ENCODE measurements around the gene AMIGO1.

AMIGO1 gene

DNA sequence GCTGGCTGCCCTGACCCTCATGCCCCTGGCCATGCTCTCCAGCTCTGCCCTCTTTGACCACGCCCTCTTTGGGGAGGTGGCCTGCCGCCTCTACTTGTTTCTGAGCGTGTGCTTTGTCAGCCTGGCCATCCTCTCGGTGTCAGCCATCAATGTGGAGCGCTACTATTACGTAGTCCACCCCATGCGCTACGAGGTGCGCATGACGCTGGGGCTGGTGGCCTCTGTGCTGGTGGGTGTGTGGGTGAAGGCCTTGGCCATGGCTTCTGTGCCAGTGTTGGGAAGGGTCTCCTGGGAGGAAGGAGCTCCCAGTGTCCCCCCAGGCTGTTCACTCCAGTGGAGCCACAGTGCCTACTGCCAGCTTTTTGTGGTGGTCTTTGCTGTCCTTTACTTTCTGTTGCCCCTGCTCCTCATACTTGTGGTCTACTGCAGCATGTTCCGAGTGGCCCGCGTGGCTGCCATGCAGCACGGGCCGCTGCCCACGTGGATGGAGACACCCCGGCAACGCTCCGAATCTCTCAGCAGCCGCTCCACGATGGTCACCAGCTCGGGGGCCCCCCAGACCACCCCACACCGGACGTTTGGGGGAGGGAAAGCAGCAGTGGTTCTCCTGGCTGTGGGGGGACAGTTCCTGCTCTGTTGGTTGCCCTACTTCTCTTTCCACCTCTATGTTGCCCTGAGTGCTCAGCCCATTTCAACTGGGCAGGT, 33.9 kb upstream of the AMIGO1 start:
- FAIRE-seq (no peak), DNase-seq (ENCODE audit: insufficient read length, low spot score) (no peak)
- TF ChIP-seq POU2F2 (IDR thresholded peaks at IDR 0.05; ENCODE audit: low read depth, low read length) (no peak), POLR2AphosphoS5 (IDR thresholded peaks at IDR 0.05; ENCODE audit: low read depth, low read length) (no peak), POLR2A (IDR thresholded peaks at IDR 0.05; ENCODE audit: low read depth, low read length) (no peak), SPI1 (IDR thresholded peaks at IDR 0.05; ENCODE audit: low read depth, low read length) (no peak), TAF1 (IDR thresholded peaks at IDR 0.05; ENCODE audit: low read depth, low read length) (no peak), PAX5 (IDR thresholded peaks at IDR 0.05; ENCODE audit: insufficient read depth, low read length, severe bottlenecking) (no peak)

- DNase-seq (ENCODE audit: insufficient read length, low spot score) (no peak), FAIRE-seq (no peak)
Measured at GRCh38 chr1:109542657-109543056, 33.1 kb upstream of the AMIGO1 start.

GRCh38 chr1:109541102-109541501, 31.6 kb upstream of the AMIGO1 start:
- DNase-seq (ENCODE audit: insufficient read length, low spot score) (no peak), FAIRE-seq (no peak)
- TF ChIP-seq POLR2AphosphoS5 (IDR thresholded peaks at IDR 0.05; ENCODE audit: low read depth, low read length) (no peak), POU2F2 (IDR thresholded peaks at IDR 0.05; ENCODE audit: low read depth, low read length) (no peak), TAF1 (IDR thresholded peaks at IDR 0.05; ENCODE audit: low read depth, low read length) (no peak), PAX5 (IDR thresholded peaks at IDR 0.05; ENCODE audit: insufficient read depth, low read length, severe bottlenecking) (no peak), SPI1 (IDR thresholded peaks at IDR 0.05; ENCODE audit: low read depth, low read length) (no peak), POLR2A (IDR thresholded peaks at IDR 0.05; ENCODE audit: low read depth, low read length) (no peak)

More at GRCh38 chr1:109542657-109543056, 33.1 kb upstream of the AMIGO1 start:
- TF ChIP-seq TAF1 (IDR thresholded peaks at IDR 0.05; ENCODE audit: low read depth, low read length): no peak
- TF ChIP-seq POLR2AphosphoS5 (IDR thresholded peaks at IDR 0.05; ENCODE audit: low read depth, low read length): no peak
- no peak for TF ChIP-seq POLR2A (IDR thresholded peaks at IDR 0.05; ENCODE audit: low read depth, low read length)
- no peak for TF ChIP-seq PAX5 (IDR thresholded peaks at IDR 0.05; ENCODE audit: insufficient read depth, low read length, severe bottlenecking)
- TF ChIP-seq POU2F2 (IDR thresholded peaks at IDR 0.05; ENCODE audit: low read depth, low read length): no peak
- no peak for TF ChIP-seq SPI1 (IDR thresholded peaks at IDR 0.05; ENCODE audit: low read depth, low read length)

GRCh38 chr1:109539676-109540075, 30.1 kb upstream of the AMIGO1 start, which contains the start of gene GPR61:
TSS of gene GPR61 (plus strand) at chr1:109539872. CDS start at chr1:109543023, 3,151 bp downstream.
- TF ChIP-seq POLR2AphosphoS5 (IDR thresholded peaks at IDR 0.05; ENCODE audit: low read depth, low read length): no peak
- TF ChIP-seq SPI1 (IDR thresholded peaks at IDR 0.05; ENCODE audit: low read depth, low read length): no peak
- no peak for TF ChIP-seq PAX5 (IDR thresholded peaks at IDR 0.05; ENCODE audit: insufficient read depth, low read length, severe bottlenecking)
- no peak for TF ChIP-seq POLR2A (IDR thresholded peaks at IDR 0.05; ENCODE audit: low read depth, low read length)
- no peak for TF ChIP-seq TAF1 (IDR thresholded peaks at IDR 0.05; ENCODE audit: low read depth, low read length)
- TF ChIP-seq POU2F2 (IDR thresholded peaks at IDR 0.05; ENCODE audit: low read depth, low read length): no peak
- no peak for DNase-seq (ENCODE audit: insufficient read length, low spot score)
- no peak for FAIRE-seq

DNA sequence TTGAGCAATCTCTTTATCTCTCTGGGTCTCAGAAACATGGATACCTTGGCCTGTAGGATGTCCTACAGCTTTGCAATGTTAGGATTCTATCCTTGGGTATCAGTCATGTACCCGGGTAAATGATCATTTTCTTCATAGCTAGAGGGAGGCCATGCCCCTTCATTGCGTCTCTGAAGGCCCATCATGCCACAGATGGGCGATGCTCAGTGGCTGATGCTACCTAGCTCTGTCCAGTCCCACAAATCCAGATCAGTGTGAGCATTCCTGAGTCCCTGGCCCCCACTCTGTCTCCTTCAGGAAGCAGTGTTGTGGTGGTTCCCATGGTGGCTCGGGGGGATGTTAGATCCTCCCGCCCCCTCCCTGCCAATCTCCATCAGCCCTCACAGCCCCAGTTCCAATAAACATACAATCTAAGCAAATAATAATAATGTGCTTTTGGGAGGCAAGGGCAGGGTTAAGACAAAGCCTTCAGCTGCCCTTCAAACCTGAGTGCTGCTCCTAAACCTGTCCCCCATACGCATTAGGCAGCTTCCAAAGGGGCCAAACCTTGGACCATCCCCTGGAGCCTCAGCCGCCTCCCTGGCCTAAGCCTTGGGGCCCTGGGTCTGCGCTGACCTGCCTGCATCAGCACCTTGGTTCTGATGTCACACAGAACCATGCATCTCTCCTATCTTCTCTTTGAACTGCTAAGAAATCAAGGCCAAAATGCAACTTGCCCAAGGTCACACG, 29.5 kb upstream of the AMIGO1 start:
- no peak for TF ChIP-seq TAF1 (IDR thresholded peaks at IDR 0.05; ENCODE audit: low read depth, low read length)
- no peak for TF ChIP-seq SPI1 (IDR thresholded peaks at IDR 0.05; ENCODE audit: low read depth, low read length)
- TF ChIP-seq POU2F2 (IDR thresholded peaks at IDR 0.05; ENCODE audit: low read depth, low read length): no peak
- TF ChIP-seq PAX5 (IDR thresholded peaks at IDR 0.05; ENCODE audit: insufficient read depth, low read length, severe bottlenecking): no peak
- no peak for TF ChIP-seq POLR2A (IDR thresholded peaks at IDR 0.05; ENCODE audit: low read depth, low read length)
- no peak for TF ChIP-seq POLR2AphosphoS5 (IDR thresholded peaks at IDR 0.05; ENCODE audit: low read depth, low read length)
- FAIRE-seq (no peak), DNase-seq (ENCODE audit: insufficient read length, low spot score) (no peak)

- DNase-seq (ENCODE audit: insufficient read length, low spot score) (no peak), FAIRE-seq (no peak)
- no peak for TF ChIP-seq POLR2A (IDR thresholded peaks at IDR 0.05; ENCODE audit: low read depth, low read length)
- TF ChIP-seq POLR2AphosphoS5 (IDR thresholded peaks at IDR 0.05; ENCODE audit: low read depth, low read length): no peak
- TF ChIP-seq POU2F2 (IDR thresholded peaks at IDR 0.05; ENCODE audit: low read depth, low read length): no peak
- no peak for TF ChIP-seq PAX5 (IDR thresholded peaks at IDR 0.05; ENCODE audit: insufficient read depth, low read length, severe bottlenecking)
- TF ChIP-seq SPI1 (IDR thresholded peaks at IDR 0.05; ENCODE audit: low read depth, low read length): no peak
- no peak for TF ChIP-seq TAF1 (IDR thresholded peaks at IDR 0.05; ENCODE audit: low read depth, low read length)
Measured at GRCh38 chr1:109537450-109538178, 28.1 kb upstream of the AMIGO1 start.

- no peak for FAIRE-seq
- no peak for DNase-seq (ENCODE audit: insufficient read length, low spot score)
- no peak for TF ChIP-seq TAF1 (IDR thresholded peaks at IDR 0.05; ENCODE audit: low read depth, low read length)
- TF ChIP-seq PAX5 (IDR thresholded peaks at IDR 0.05; ENCODE audit: insufficient read depth, low read length, severe bottlenecking): no peak
- no peak for TF ChIP-seq POLR2A (IDR thresholded peaks at IDR 0.05; ENCODE audit: low read depth, low read length)
- no peak for TF ChIP-seq POLR2AphosphoS5 (IDR thresholded peaks at IDR 0.05; ENCODE audit: low read depth, low read length)
- no peak for TF ChIP-seq POU2F2 (IDR thresholded peaks at IDR 0.05; ENCODE audit: low read depth, low read length)
- no peak for TF ChIP-seq SPI1 (IDR thresholded peaks at IDR 0.05; ENCODE audit: low read depth, low read length)
Measured at GRCh38 chr1:109535971-109536491, 26.5 kb upstream of the AMIGO1 start.

DNA sequence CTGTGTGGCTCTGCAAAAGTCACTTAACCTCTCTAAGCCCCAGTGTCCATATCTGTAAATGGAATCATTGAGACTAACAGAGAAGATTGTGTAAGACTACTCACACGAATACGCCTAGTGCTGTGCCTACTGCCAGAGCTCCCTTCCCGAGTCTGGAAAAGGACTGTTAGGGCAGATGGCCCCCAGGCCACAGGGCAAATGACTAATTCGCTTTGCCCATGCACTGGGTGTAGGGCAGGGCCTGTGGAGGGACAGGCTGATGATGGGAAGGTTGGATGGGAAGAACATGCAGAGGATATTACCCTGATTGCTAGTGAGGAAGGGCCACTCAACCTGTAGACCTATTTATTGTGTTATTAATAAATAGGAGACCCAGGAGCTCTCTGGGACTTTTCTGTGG, 26.0 kb upstream of the AMIGO1 start:
- DNase-seq (ENCODE audit: insufficient read length, low spot score) (no peak), FAIRE-seq (no peak)
- no peak for TF ChIP-seq SPI1 (IDR thresholded peaks at IDR 0.05; ENCODE audit: low read depth, low read length)
- no peak for TF ChIP-seq POLR2AphosphoS5 (IDR thresholded peaks at IDR 0.05; ENCODE audit: low read depth, low read length)
- TF ChIP-seq POU2F2 (IDR thresholded peaks at IDR 0.05; ENCODE audit: low read depth, low read length): no peak
- no peak for TF ChIP-seq TAF1 (IDR thresholded peaks at IDR 0.05; ENCODE audit: low read depth, low read length)
- no peak for TF ChIP-seq PAX5 (IDR thresholded peaks at IDR 0.05; ENCODE audit: insufficient read depth, low read length, severe bottlenecking)
- no peak for TF ChIP-seq POLR2A (IDR thresholded peaks at IDR 0.05; ENCODE audit: low read depth, low read length)

Measured in GM12891 (cell line).